ENCODE measurements around the gene DGKI. TPM values are rescaled to one million over a fixed set of nuclear protein-coding genes. Genes with fewer than 3 reads are reported as not detected.

The DGKI gene
- total RNA-seq, 1 experiment from 2014 or later = 21.6 TPM

- no peak for DNase-seq (ENCODE audit: low read depth)
Measured at GRCh38 chr7:137789215-137789882, 57.4 kb downstream of the DGKI start.

GRCh38 chr7:137787301-137787976, 59.3 kb downstream of the DGKI start:
- no peak for DNase-seq (ENCODE audit: low read depth)

GRCh38 chr7:137778511-137778910, 68.3 kb downstream of the DGKI start:
- no peak for DNase-seq (ENCODE audit: low read depth)

- DNase-seq (ENCODE audit: low read depth) = peak; percentile 86
Measured at GRCh38 chr7:137774793-137775201, 72.0 kb downstream of the DGKI start.

GRCh38 chr7:137772748-137773147, 74.0 kb downstream of the DGKI start:
- DNase-seq (ENCODE audit: low read depth) = peak; percentile 91

GRCh38 chr7:137772316-137772715, 74.5 kb downstream of the DGKI start:
- peak; percentile 52 for DNase-seq (ENCODE audit: low read depth)

GRCh38 chr7:137771679-137772078, 75.1 kb downstream of the DGKI start:
- peak; percentile 51 for DNase-seq (ENCODE audit: low read depth)

- DNase-seq (ENCODE audit: low read depth) = no peak
Measured at GRCh38 chr7:137771273-137771672, 75.5 kb downstream of the DGKI start.

- no peak for DNase-seq (ENCODE audit: low read depth)
Measured at GRCh38 chr7:137768366-137768765, 78.4 kb downstream of the DGKI start.

- DNase-seq (ENCODE audit: low read depth) = no peak
Measured at GRCh38 chr7:137762334-137762733, 84.4 kb downstream of the DGKI start.

- no peak for DNase-seq (ENCODE audit: low read depth)
Measured at GRCh38 chr7:137760111-137760510, 86.7 kb downstream of the DGKI start.

GRCh38 chr7:137757146-137757925, 89.4 kb downstream of the DGKI start:
- peak; percentile 97 for DNase-seq (ENCODE audit: low read depth)

- no peak for DNase-seq (ENCODE audit: low read depth)
Measured at GRCh38 chr7:137755846-137756651, 90.7 kb downstream of the DGKI start.

GRCh38 chr7:137755427-137755826, 91.3 kb downstream of the DGKI start:
- no peak for DNase-seq (ENCODE audit: low read depth)

- no peak for DNase-seq (ENCODE audit: low read depth)
Measured at GRCh38 chr7:137753948-137754851, 92.6 kb downstream of the DGKI start.

- no peak for DNase-seq (ENCODE audit: low read depth)
Measured at GRCh38 chr7:137753575-137753947, 93.2 kb downstream of the DGKI start.

- no peak for DNase-seq (ENCODE audit: low read depth)
Measured at GRCh38 chr7:137753067-137753466, 93.7 kb downstream of the DGKI start.

GRCh38 chr7:137751361-137752009, 95.3 kb downstream of the DGKI start:
- no peak for DNase-seq (ENCODE audit: low read depth)

GRCh38 chr7:137747359-137748031, 99.3 kb downstream of the DGKI start:
- no peak for DNase-seq (ENCODE audit: low read depth)

All from HT1080 (cell line).